Measurements from ENCODE around the gene INPP5K.

INPP5K gene

DNA sequence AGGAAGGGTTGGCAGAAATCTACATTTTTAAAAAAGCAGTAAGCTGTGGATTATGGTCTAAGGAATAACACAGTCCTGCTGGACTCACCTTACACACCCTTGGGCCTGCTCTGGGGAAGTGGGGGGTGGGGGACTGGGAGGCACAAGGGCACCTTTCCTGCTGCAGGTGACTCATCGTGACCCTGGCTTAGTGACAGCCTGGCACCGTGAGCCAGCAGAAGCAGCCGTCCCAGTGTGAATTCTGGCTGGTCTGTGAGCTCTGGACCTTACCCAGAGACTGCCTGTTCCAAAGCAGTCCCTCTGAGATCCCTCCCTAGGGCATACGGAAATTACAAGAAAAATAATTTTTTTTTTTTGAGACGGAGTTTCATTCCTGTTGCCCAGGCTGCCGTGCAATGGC is 56.2 kb downstream of the INPP5K start:
- TF ChIP-seq GATA3 (IDR thresholded peaks at IDR 0.05; ENCODE audit: low read depth, low read length): no peak
- no peak for TF ChIP-seq GATA2 (IDR thresholded peaks at IDR 0.05; ENCODE audit: low read depth, low read length)

DNA sequence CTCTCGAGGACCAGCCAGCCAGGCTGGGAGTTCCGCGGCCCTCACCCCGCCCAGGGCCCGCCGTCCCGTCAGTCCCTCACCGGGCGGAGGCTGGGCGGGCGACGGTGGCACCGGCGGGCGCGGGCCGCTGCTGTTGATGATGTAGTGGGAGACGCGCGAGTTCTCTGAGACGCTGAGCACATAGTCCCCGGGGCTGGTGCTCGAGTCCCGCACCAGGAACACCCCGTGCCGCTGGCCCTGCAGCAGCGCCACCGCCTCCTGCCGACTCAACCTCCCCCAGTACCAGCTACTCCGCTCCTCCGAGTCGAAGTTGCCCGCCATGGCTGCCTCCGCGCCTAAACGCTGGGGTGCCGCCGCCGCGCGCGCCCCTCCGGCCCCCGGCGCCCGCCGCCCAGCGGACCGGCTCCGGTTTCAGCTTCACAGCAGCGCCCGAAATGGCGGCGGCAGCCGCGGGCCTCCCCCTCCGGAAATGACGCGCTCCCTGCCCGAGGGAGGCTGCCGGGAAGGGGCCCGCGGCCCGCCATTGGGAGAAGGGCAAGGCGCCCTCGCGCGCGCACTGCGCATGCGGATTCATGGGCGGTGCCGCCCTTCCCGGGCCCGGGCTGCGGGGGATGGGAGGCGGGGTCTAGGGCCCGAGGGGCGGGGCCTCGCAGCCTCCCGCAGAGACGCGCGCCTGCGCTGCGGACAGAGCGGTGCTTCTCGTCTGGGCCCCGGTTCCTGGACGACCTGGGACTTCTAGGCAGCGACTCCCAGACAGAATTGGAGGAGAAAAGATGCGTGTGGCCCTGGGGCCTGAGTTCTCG is 60.4 kb downstream of the INPP5K start, which contains the start of gene CRK:
TSS of gene CRK (minus strand) at position 436 of the 803 bp plus-strand sequence. CDS start at position 321, 115 bp downstream.
- TF ChIP-seq GATA2 (IDR thresholded peaks at IDR 0.05; ENCODE audit: low read depth, low read length) (no peak), GATA3 (IDR thresholded peaks at IDR 0.05; ENCODE audit: low read depth, low read length) (no peak)

DNA sequence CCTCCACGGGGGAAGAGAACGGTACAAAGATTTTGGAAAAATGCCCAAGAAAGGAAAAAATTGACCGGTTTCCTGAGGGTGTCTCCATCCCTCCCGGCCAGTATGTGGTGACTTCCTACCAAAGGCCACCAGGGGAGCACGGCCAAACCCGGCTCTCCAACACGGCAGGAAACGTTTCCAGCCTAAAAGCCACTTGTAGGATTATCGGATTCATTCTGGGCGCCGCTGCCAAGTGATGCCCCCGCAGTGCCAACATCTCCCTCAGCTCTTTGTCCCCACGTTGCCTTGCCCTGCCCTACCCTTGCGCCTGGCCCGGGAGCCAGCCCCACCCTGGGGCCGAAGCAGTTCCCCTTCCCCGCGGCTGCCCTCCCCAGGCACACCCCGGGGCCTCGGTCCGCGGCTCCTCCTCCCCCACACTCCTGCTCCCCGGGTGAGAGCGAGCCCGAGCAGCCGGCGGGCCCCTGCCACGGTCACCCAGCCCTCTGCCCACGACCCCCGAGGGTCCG is 61.1 kb downstream of the INPP5K start:
- TF ChIP-seq GATA3 (IDR thresholded peaks at IDR 0.05; ENCODE audit: low read depth, low read length) (no peak), GATA2 (IDR thresholded peaks at IDR 0.05; ENCODE audit: low read depth, low read length) (no peak)

DNA sequence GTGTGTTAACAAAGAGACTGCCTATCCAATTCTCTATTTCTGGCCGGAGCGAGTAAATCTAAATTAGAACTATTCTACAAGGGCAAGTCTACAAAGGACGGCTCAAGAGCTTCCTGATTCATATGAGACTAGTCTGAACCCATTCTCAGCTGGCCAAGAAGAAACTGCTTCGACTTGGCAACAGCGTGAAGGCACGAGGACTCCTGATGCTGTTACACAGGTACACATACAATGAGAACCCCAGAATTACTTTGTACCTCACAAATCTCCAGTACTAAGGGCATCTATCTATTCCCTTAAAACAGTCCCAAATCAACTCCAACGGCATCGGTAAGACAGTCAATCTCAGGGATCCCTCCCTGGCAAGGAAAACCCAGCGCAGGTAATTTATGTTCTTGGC is 61.9 kb downstream of the INPP5K start:
- TF ChIP-seq GATA2 (IDR thresholded peaks at IDR 0.05; ENCODE audit: low read depth, low read length) (no peak), GATA3 (IDR thresholded peaks at IDR 0.05; ENCODE audit: low read depth, low read length) (no peak)

DNA sequence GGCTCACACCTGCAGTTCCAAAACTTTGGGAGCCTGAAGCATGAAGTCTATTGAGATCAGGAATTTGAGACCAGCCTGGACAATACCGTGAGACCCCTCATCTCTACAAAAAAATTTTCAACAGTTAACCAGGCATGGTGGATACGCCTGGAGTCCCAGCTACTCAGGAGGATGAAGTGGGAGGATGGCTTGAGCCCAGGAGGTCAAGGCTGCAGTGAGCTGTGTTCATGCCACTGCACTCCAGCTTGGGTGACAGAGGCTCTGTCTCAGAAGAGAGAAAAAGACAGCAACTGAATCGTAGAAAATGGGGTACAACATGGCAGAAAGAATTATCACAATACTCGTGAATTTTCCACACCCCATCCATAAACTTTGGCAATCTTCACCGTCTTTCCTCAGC is 63.6 kb downstream of the INPP5K start:
- no peak for TF ChIP-seq GATA2 (IDR thresholded peaks at IDR 0.05; ENCODE audit: low read depth, low read length)
- no peak for TF ChIP-seq GATA3 (IDR thresholded peaks at IDR 0.05; ENCODE audit: low read depth, low read length)

DNA sequence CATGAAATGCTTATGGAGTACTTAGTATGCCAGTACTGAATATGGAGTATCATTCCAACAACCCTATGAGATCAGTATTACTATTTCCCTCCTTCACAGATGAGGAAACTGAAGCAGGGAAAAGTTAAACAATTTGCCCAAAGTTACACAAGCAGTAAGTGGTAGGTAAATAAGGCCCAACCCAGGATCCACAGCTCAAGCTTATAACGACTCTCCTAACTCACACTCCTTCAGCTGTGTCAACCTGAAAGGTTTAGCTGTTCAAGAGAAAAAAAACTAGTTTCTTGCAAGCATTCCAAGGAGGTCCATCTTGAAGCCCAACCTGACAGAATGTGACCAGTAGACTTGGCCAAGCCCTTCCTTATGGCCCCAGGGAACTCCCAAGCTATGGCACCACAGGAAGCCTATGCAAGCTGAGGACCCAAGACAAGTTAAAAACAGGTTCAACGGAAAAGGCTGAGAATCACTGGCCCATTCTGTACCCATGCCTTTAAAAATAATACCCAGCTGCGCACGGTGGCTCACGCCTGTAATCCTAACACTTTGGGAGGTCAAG is 66.9 kb downstream of the INPP5K start:
- TF ChIP-seq GATA2 (IDR thresholded peaks at IDR 0.05; ENCODE audit: low read depth, low read length): no peak
- TF ChIP-seq GATA3 (IDR thresholded peaks at IDR 0.05; ENCODE audit: low read depth, low read length): no peak

DNA sequence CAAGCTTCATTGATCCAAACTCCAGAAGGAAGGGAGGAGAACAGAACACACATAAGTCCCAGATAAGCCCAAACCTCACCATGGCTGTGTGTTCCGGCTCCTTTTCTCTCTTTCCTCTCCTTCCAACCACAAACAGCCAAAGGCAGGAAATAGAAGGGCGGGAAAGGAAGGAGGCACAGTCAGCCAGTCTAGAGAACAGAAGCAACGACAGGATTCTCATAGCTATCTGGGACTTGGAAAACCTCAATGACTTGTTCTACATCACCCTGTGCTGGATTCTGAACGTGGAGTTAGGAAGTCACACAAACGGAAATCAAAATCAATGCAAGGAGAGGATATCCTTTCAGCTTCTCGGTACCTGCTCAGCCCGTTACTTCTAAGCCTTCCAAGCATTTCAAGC is 69.4 kb downstream of the INPP5K start:
- TF ChIP-seq GATA3 (IDR thresholded peaks at IDR 0.05; ENCODE audit: low read depth, low read length) (no peak), GATA2 (IDR thresholded peaks at IDR 0.05; ENCODE audit: low read depth, low read length) (no peak)

DNA sequence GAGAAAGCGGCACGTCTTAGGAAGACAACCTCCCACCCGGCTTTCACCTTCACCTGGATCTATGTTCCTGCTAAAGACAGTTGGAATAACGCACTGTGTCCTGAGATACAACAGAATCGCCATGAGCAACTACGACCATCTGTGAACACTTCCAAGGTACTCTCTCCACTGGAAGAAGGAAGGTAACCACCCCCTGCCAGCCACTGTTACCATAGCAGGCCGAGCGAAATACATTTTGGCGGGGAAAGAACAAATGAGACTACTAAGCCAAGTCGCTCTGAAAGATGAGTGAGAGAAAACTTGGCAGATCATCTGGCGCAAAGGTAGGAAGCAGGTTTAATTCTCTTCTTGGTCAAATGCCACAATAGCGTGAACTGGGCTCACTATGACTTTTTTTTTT is 70.2 kb downstream of the INPP5K start:
- TF ChIP-seq GATA3 (IDR thresholded peaks at IDR 0.05; ENCODE audit: low read depth, low read length) (no peak), GATA2 (IDR thresholded peaks at IDR 0.05; ENCODE audit: low read depth, low read length) (no peak)

Measured in SH-SY5Y (cell line).